Daoy (cell line): Measurements from ENCODE around the gene ROPN1L. TPM values are rescaled to one million over a fixed set of nuclear protein-coding genes. Genes with fewer than 3 reads are reported as not detected.

ENCODE experiments used
- DNase-seq: peaks from one replicate; pipeline ENCODE4 v3.0.0-alpha.2; 2015; ENCODE audit warnings: low read depth
- total RNA-seq: library from RNA; depleted of rRNA; stranded (reverse); fragments of >200 nt; shearing (Covaris generic); gene quantifications from 2 replicates; pipeline ENCODE4 v1.2.3, GENCODE V29; 2014

The ROPN1L gene
- total RNA-seq, 1 experiment from 2014 or later, result 0.40 TPM

DNA sequence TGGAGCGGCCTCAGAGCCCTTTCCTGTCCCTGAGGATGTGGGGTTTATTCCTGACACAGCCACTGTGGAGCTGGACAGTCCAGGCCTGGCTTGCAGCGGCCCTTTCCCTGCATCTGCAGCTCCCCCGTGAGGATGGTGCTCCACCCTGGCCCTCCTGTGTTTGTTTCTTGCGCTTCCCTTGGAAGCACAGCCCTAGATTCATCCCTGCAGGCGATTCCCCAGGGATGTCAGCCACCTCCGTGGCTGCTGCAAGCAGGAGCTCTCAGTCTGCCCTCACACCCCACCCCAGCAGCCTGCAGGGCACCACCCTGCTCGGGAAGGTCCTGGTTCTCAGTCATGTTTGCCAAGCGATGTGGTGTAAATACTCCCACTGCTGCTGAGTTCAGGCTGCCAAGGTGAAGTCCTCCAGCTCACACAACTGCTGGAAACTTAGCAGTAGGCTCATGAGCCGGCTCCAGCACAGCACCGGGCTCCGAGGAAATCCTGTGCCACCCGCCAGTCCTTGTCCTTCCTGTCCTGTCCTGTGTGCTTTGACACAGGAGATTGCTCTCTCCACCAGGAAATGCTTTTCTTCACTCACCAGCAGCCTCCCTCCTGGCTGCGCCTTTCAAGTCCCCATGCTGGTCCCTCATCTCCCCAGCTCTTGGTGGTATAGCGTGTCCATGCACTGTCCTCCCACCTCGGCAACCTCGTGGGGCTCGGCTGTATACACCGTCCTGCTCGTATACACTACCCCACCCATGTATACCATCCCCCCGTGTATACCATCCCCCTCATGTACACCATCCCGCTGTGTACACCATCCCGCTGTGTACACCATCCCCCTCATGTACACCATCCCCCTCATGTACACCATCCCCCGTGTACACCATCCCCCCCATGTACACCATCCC is 16.2 kb downstream of the ROPN1L start:
- DNase-seq, result no peak

DNA sequence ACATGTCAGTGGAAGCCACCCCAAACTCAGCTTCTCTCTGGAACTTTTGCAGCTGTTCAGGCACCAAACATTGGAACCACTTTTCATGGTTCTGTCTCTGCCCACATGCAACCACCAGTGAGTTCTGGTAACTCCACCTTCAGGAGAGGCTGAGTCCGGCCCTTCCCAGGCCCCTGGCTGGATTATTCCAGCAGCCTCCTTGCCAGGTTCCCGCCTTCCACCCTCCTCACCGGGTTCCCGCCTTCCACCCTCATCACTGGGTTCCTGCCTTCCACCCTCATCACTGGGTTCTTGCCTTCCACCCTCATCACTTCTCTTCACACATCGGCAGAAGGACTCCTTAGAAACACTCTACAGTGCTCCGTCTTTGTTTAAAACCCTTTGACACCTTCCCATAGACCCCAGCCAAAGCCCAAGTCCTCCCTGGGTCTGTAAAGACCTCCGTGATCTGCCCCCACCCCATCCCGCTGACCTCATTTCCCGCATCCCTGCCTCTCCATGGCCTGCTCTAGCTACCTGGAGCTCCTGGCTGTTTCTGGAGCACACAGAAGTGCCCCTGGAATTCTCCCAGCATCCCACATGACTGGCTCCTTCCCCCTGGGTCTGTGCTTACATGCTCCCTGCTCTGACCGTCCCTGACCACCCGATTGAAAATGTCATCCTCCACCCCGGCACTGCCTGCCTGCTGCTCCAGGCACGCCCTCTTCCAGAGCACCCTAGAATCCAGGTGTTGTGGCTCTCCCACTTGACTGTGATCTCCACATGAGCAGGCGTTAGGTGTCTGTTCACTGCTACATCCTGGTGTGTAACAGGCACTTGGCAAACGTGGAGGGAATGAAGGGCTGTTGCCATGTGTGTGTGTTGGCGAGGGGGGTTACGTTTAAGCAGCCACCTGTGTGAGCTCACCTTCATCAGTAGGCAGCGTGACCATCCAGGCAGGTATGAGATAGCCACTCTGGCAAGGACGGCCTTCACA is 17.7 kb downstream of the ROPN1L start:
- DNase-seq, result no peak

GRCh38 chr5:10460252-10460906 is 18.7 kb downstream of the ROPN1L start:
- no peak for DNase-seq

DNA sequence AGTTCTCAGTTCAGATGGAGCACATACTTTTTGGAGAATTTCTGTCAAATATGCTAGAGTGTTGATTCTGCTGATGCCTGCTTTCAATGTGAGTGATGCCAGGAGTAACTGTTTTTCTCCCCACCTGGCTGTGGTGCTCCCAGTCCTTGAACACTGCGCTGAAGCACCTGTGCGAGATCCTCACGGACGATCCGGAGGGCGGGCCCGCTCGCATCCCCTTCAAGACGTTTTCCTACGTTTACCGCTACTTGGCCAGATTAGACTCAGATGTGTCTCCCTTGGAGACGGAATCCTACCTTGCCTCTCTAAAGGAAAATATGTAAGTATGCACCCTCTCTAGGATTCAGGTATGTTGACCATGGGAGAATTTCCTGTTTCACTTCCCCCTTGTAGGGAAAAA is 19.4 kb downstream of the ROPN1L start:
- DNase-seq, result no peak

- DNase-seq, result no peak
These were observed 20.4 kb downstream of the ROPN1L start for GRCh38 chr5:10461904-10462555.

- DNase-seq, result no peak
These were observed 21.9 kb downstream of the ROPN1L start for GRCh38 chr5:10463566-10463965.

DNA sequence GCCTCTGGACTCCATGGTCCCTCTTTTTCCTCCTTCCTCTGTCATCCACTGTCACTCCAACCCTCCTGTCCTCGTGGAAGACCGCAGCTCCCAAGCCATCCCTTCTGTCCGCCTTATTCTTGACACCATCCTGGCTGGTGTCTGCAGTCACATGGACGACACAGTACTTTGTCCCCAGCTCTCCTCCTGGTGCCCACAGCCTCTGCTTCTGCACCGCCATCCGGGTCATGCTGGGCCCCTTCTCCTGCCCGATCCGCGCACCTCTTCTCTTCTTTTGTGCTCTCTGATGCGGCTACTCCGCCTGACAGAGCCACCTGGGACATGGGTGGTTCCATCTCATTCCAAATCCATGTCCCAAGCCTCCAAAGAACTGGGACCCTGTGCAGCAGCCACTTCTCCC is 22.5 kb downstream of the ROPN1L start:
- DNase-seq, result no peak

DNA sequence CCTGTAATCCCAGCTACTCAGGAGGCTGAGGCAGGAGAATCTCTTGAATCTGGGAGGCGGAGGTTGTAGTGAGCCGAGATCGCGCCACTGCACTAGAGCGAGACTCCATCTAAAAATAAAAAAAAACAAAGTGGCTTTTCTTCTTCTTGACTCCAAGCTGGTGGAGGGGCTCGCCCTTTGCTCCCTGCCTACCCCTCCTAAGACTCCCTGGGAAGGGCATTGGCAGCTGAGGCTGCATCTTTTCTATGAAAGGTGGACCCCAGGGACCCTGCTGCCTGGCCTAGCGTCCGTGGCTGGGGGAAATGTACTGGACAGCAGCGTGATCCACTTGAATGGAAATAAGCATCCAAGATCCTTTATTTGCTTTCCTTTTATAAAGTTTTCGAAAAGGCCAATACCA is 24.0 kb downstream of the ROPN1L start:
- no peak for DNase-seq

- DNase-seq, result no peak
These were observed 24.9 kb downstream of the ROPN1L start for GRCh38 chr5:10466446-10467073.

- peak; percentile 78 for DNase-seq
These were observed 25.9 kb downstream of the ROPN1L start for GRCh38 chr5:10467281-10468198.

- no peak for DNase-seq
These were observed 26.6 kb downstream of the ROPN1L start for GRCh38 chr5:10468256-10468655.

GRCh38 chr5:10469253-10470050 is 27.8 kb downstream of the ROPN1L start:
- no peak for DNase-seq

- DNase-seq, result no peak
These were observed 29.0 kb downstream of the ROPN1L start for GRCh38 chr5:10470669-10471068.

DNA sequence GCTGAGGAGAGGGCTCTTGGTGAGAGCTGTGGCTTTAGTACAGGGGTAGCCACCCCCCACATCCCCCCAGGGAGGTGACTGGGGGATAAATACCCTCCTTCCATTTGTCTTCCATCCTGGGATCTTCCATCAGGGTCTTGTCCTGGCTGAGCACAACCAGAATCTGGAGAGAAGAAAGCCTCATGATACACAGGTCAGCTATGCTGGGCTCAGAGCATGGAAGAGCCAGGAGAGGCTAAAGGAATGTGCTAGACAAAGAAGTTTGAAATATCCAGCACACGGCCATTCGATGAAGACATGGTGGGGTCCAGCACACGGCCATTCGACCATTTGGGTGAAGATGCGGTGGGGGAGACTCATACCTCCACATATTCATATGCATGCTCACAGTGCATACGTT is 30.0 kb downstream of the ROPN1L start:
- no peak for DNase-seq

GRCh38 chr5:10474521-10475075 is 32.9 kb downstream of the ROPN1L start:
- no peak for DNase-seq

DNA sequence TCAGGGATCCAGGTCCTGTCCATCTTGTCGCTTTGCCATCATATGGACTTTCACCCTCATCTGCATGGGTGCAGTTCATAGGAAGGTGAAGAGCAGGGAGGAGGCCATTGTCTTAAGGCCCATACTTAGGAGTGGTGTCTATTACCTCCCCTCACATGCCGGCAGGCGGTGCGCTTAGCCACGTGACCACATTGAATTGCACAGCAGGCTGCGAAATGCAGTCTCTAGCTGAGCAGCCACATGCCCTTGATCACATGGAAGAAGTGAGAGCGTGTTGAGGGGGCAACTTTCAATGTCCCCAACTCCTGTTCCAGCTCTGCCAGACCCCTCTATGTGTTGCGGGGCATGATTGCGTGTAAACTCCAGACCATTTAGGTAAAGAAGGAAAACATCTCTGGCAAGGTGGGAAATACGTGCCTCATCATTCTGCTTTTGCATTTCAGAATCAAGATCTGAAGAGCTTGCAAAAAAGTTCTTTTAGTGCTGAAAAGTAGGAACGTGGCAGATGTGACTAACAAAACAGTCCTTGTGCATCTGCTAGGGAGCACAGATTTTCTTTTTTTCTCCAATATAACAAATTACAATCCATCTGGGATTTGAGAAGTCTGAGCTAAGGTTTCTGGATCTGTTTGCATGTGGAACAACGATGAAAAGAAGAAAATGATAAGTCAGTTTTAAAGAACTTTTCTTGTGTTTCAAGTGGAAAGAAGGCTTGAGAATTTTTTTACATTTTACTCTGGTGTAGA is 34.4 kb downstream of the ROPN1L start:
- DNase-seq, result no peak

GRCh38 chr5:10476878-10477277 is 35.2 kb downstream of the ROPN1L start:
- no peak for DNase-seq

GRCh38 chr5:10477943-10478342 is 36.3 kb downstream of the ROPN1L start:
- DNase-seq, result no peak
